HepG2 (cell line): Measurements from ENCODE around the gene PSMD2. TPM values are rescaled to one million over a fixed set of nuclear protein-coding genes. Genes with fewer than 3 reads are reported as not detected.

ENCODE experiments used
- ATAC-seq: fragments of 200-7000 bp; cut with Tn5 transposase; 3 replicates; pipeline ENCODE4 v1.9.1; 2020; ENCODE audit warnings: mild to moderate bottlenecking, moderate library complexity
- BruUV-seq: library from RNA; stranded (reverse); fragments of 400-500 nt; replicated peaks from 2 replicates; lab custom pipeline; 2021; lab: Mats Ljungman, UMichigan
- CTCF ChIA-PET: fragments of 300-600 bp; formaldehyde crosslinking; extraction: SDS; loops from one replicate; lab custom pipeline; 2021; ENCODE audit warnings: low total read pairs, inconsistent platforms, low intra/inter-chr PET ratio; lab: Yijun Ruan, JAX
- POLR2A ChIA-PET: fragments of 350-600 bp; sonication (Branson Sonifier 250); formaldehyde crosslinking; loops from one replicate; lab custom pipeline; 2020; ENCODE audit warnings: antibody characterized with exemption, inconsistent platforms; lab: Yijun Ruan, JAX
- DNase-seq: peaks from one replicate; pipeline ENCODE4 v3.0.0-alpha.2; 2015; ENCODE audit warnings: low spot score
- FAIRE-seq: peaks from 3 replicates; lab custom pipeline; 2011; peaks lifted over from hg19 to GRCh38; lab: Jason Lieb, UNC
- H2AFZ ChIP-seq: one replicate; pipeline ENCODE4 v1.6.1; 2011; ENCODE audit warnings: low read length, inconsistent platforms
- H3K27ac ChIP-seq: fragments of 300-600 bp; 3 replicates; pipeline ENCODE4 v1.8.0; 2011; ENCODE audit warnings: mixed run types, mild to moderate bottlenecking, mixed read lengths, low read length, inconsistent platforms; ENCODE audit not compliant: insufficient read depth; ENCODE audit errors: extremely low read length
- H3K27me3 ChIP-seq, 2 experiments: fragments of 200-600 bp in 1 of 2; 2 replicates in 1 of 2; 3 replicates in 1 of 2; pipeline versions ENCODE4 v1.6.0 to v1.8.0; 2011; ENCODE audit warnings: low read length in 2 of 2, mild to moderate bottlenecking in 2 of 2, moderate library complexity in 2 of 2, inconsistent platforms in 1 of 2; ENCODE audit not compliant: insufficient read depth in 2 of 2, control insufficient read depth in 1 of 2
- H3K36me3 ChIP-seq, 2 experiments: fragments of 200-600 bp in 1 of 2; replicated peaks in 1 of 2; 2 replicates in 1 of 2; 3 replicates in 1 of 2; pipeline versions ENCODE4 v1.5.1 to v1.8.0; 2011; ENCODE audit warnings: low read length in 2 of 2, inconsistent platforms in 1 of 2; ENCODE audit not compliant: insufficient read depth in 2 of 2, control insufficient read depth in 1 of 2
- H3K4me1 ChIP-seq: 2 replicates; pipeline ENCODE4 v1.5.1; 2012; ENCODE audit warnings: low read length, inconsistent platforms; ENCODE audit not compliant: insufficient read depth
- H3K4me2 ChIP-seq: 2 replicates; pipeline ENCODE4 v1.6.0; 2011; ENCODE audit warnings: low read depth, low read length, inconsistent platforms
- H3K4me3 ChIP-seq, 3 experiments: fragments of 200-600 bp in 1 of 3; sonication (generic), shearing (Covaris generic) in 1 of 3; replicated peaks in 1 of 3; 2 replicates each; pipeline ENCODE4 v1.5.1; 2011 to 2016; ENCODE audit warnings: low read length in 3 of 3, inconsistent platforms in 2 of 3, low read depth in 2 of 3, mild to moderate bottlenecking in 2 of 3, control low read depth in 1 of 3, mixed read lengths in 1 of 3; ENCODE audit not compliant: insufficient read depth in 1 of 3
- H3K79me2 ChIP-seq: one replicate; pipeline ENCODE4 v1.6.1; 2011; ENCODE audit warnings: low read length, inconsistent platforms; ENCODE audit not compliant: insufficient read depth
- H3K9ac ChIP-seq: 2 replicates; pipeline ENCODE4 v1.6.0; 2011; ENCODE audit warnings: mild to moderate bottlenecking, low read depth, low read length, inconsistent platforms; ENCODE audit not compliant: insufficient read depth
- H3K9me3 ChIP-seq: 2 replicates; pipeline ENCODE4 v1.5.1; 2012; ENCODE audit warnings: mild to moderate bottlenecking, low read length
- H4K20me1 ChIP-seq: 2 replicates; pipeline ENCODE4 v1.6.0; 2011; ENCODE audit warnings: inconsistent platforms, mild to moderate bottlenecking, low read length, moderate library complexity; ENCODE audit not compliant: insufficient read depth
- ETV5 ChIP-seq: IDR thresholded peaks from 2 replicates; pipeline ENCODE4 v1.6.1; 2018; ENCODE audit warnings: missing biosample characterization, missing genetic modification reagents, inconsistent platforms, borderline replicate concordance
- ZNF234 ChIP-seq: sonication (generic); formaldehyde crosslinking; conservative IDR thresholded peaks from 2 replicates; pipeline ENCODE4 v1.5.1; 2020; ENCODE audit warnings: mild to moderate bottlenecking, missing genetic modification reagents
- ZNF337 ChIP-seq: sonication (generic); formaldehyde crosslinking; IDR thresholded peaks from 2 replicates; pipeline ENCODE4 v1.5.1; 2020; ENCODE audit warnings: missing genetic modification reagents, low read depth, mild to moderate bottlenecking, borderline replicate concordance
- WGBS: methylation state at CpG from one replicate; pipeline ENCODE4 v1.1.6; 2017; ENCODE audit warnings: low lambda C conversion rate; 5-methylcytosine and 5-hydroxymethylcytosine counted together
- in situ Hi-C: cut with HindIII; loops from 2 replicates; pipeline ENCODE4 v1.10.0; 2017; ENCODE audit warnings: low pct_unique_long_range_greater_than_20kb; ENCODE audit not compliant: extremely low pct_ligation_motif_present
- intact Hi-C: fragments of 100-400 bp; cut with micrococcal nuclease; formaldehyde crosslinking; loops from one replicate; pipeline ENCODE4 v1.10.0; 2022; ENCODE audit not compliant: unreplicated experiment
- polyA plus RNA-seq, 8 experiments: library from polyadenylated mRNA; depleted of rRNA in 3 of 8; stranded (reverse) in 7 of 8; unstranded in 1 of 8; fragments of >200 nt; fragmentation: Illumina TruSeq in 4 of 8; extraction: Trizol in 4 of 8; gene quantifications; 2 replicates each; pipeline versions ENCODE4 v1.2.1 to v1.2.3, GENCODE V29; 2011 to 2016; ENCODE audit warnings: low read depth in 4 of 8, missing spikeins in 1 of 8, mixed read lengths in 1 of 8; ENCODE audit not compliant: insufficient read depth in 1 of 8
- total RNA-seq, 5 experiments: library from RNA; depleted of rRNA; stranded (reverse); fragments of >200 nt; fragmentation: Illumina TruSeq; extraction: Trizol; gene quantifications; 2 replicates each; pipeline ENCODE4 v1.2.3, GENCODE V29; 2016; ENCODE audit warnings: low read depth in 1 of 5
- TF ChIP-seq, protein P1 (sequence below): sonication (generic); formaldehyde crosslinking; IDR thresholded peaks from 2 replicates; pipeline ENCODE4 v1.4.0; 2020; ENCODE audit warnings: missing genetic modification reagents
- TF ChIP-seq, protein P2 (sequence below): sonication (generic); formaldehyde crosslinking; IDR thresholded peaks from 2 replicates; pipeline ENCODE4 v1.5.0; 2020; ENCODE audit warnings: missing genetic modification reagents
- TF ChIP-seq, protein P3 (sequence below): sonication (generic); formaldehyde crosslinking; IDR thresholded peaks from 2 replicates; pipeline ENCODE4 v1.4.0; 2020; ENCODE audit warnings: missing genetic modification reagents

The PSMD2 gene
- total and polyA plus RNA-seq, 2 of the 13 experiments (the other 11 are each of a cell fraction or from before 2014, with no cell fraction given), result 125 to 200 TPM

DNA sequence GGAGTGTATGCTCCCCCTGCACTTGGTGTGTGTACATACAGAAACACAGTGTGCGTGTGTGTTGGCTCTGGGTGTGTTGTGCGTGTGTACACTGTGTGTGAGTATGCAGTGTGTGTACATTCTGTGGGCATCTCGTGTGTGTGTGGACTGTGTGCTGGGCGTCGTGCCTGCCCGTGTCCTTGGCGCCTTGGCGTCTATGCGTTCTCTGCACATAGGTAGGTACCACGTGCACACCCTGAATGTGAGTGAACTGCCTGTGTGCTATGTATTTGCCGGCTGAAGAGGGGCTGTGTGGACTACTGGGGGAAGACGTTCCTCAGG, 23.7 kb upstream of the PSMD2 start:
- TF ChIP-seq, protein P1, sequence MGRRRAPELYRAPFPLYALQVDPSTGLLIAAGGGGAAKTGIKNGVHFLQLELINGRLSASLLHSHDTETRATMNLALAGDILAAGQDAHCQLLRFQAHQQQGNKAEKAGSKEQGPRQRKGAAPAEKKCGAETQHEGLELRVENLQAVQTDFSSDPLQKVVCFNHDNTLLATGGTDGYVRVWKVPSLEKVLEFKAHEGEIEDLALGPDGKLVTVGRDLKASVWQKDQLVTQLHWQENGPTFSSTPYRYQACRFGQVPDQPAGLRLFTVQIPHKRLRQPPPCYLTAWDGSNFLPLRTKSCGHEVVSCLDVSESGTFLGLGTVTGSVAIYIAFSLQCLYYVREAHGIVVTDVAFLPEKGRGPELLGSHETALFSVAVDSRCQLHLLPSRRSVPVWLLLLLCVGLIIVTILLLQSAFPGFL, result no peak
- TF ChIP-seq ZNF337 (CRISPR knock-in tag) (no peak), ETV5 (CRISPR knock-in tag) (no peak), ZNF234 (no peak)
- TF ChIP-seq, protein P2, sequence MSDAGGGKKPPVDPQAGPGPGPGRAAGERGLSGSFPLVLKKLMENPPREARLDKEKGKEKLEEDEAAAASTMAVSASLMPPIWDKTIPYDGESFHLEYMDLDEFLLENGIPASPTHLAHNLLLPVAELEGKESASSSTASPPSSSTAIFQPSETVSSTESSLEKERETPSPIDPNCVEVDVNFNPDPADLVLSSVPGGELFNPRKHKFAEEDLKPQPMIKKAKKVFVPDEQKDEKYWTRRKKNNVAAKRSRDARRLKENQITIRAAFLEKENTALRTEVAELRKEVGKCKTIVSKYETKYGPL, result no peak
- TF ChIP-seq, protein P3, sequence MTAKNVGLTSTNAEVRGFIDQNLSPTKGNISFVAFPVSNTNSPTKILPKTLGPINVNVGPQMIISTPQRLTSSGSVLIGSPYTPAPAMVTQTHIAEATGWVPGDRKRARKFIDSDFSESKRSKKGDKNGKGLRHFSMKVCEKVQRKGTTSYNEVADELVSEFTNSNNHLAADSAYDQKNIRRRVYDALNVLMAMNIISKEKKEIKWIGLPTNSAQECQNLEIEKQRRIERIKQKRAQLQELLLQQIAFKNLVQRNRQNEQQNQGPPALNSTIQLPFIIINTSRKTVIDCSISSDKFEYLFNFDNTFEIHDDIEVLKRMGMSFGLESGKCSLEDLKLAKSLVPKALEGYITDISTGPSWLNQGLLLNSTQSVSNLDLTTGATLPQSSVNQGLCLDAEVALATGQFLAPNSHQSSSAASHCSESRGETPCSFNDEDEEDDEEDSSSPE (CRISPR knock-in tag), result no peak
- Histone ChIP-seq H3K79me2 (no peaks in the 10 kb centered on the region), H3K4me2 (no peak overlapping the region), H3K27me3 (peaks cover 9 to 52% of the 10 kb centered on the region in 2 experiments; a peak in 4 of 5 replicates), H3K4me3 (no peak overlapping the region), H3K4me1 (no peaks in the 10 kb centered on the region), H2AFZ (no peak overlapping the region), H3K9me3 (no peaks in the 10 kb centered on the region), H3K9ac (no peak overlapping the region), H3K27ac (no peak overlapping the region), H3K36me3 (no peaks in the 10 kb centered on the region), H4K20me1 (no peaks in the 10 kb centered on the region)
- no TSS peak for BruUV-seq
- ChIA-PET POLR2A (no interaction called here), CTCF (no interaction called here)
- intact Hi-C loops, result no loop called here
- WGBS, result 59% methylated on average over 12 of the region's 12 CpGs
- FAIRE-seq (no peak), ATAC-seq (no peak), DNase-seq (no peak)
- in situ Hi-C loops, result no loop called here
